Activated B cell treated with CpG ODN at 0.5 μM for 24 hours (primary cell): ENCODE measurements around the gene MRPL49. TPM values are rescaled to one million over a fixed set of nuclear protein-coding genes. Genes with fewer than 3 reads are reported as not detected.

ENCODE experiments used
- ATAC-seq: fragments of 200-7000 bp; cut with Tn5 transposase; one replicate; pipeline ENCODE4 v1.10.0; 2021; ENCODE audit warnings: low read depth, mild to moderate bottlenecking, moderate library complexity
- CTCF ChIA-PET: fragments of 350-600 bp; sonication (Branson Sonifier 250); formaldehyde crosslinking; loops from one replicate; lab custom pipeline; 2021; ENCODE audit warnings: antibody characterized with exemption; lab: Charles Lee
- POLR2A ChIA-PET: fragments of 350-600 bp; sonication (Branson Sonifier 250); formaldehyde crosslinking; loops from one replicate; lab custom pipeline; 2021; ENCODE audit warnings: antibody characterized with exemption; lab: Charles Lee
- DNase-seq: peaks from one replicate; pipeline ENCODE4 v3.0.0; 2022
- H3K27ac Mint-ChIP-seq: one replicate; pipeline ENCODE4 v1.8.0; 2020; ENCODE audit warnings: mixed read lengths
- H3K27me3 Mint-ChIP-seq: one replicate; pipeline ENCODE4 v1.8.0; 2021; ENCODE audit warnings: mixed read lengths
- H3K36me3 Mint-ChIP-seq: one replicate; pipeline ENCODE4 v1.8.0; 2021; ENCODE audit warnings: low read depth, mixed read lengths
- H3K4me1 Mint-ChIP-seq: one replicate; pipeline ENCODE4 v1.8.0; 2021; ENCODE audit warnings: mixed read lengths
- H3K4me3 Mint-ChIP-seq: one replicate; pipeline ENCODE4 v1.8.0; 2020; ENCODE audit warnings: mild to moderate bottlenecking, mixed read lengths
- H3K9me3 Mint-ChIP-seq: one replicate; pipeline ENCODE4 v1.8.0; 2020; ENCODE audit warnings: mixed read lengths
- CTCF ChIP-seq: fragments of 200-600 bp; IDR thresholded peaks from one replicate; pipeline ENCODE4 v1.8.0; 2022; ENCODE audit warnings: antibody characterized with exemption, mild to moderate bottlenecking
- intact Hi-C: fragments of 100-400 bp; cut with micrococcal nuclease; formaldehyde crosslinking; loops from one replicate; pipeline ENCODE4 v1.15.1; 2024
- total RNA-seq: library from RNA; stranded (reverse); gene quantifications from 2 replicates; pipeline ENCODE4 v1.2.3, GENCODE V29; 2022

The MRPL49 gene
- total RNA-seq, 1 donor from 2014 or later, result 60.0 TPM

GRCh38 chr11:65078786-65079342 lies 43.3 kb upstream of the MRPL49 start:
- Mint-ChIP-seq H3K4me1 (peaks cover 14% of the 10 kb centered on the region), H3K27ac (peak overlapping the region; percentile 41), H3K27me3 (no peaks in the 10 kb centered on the region), H3K9me3 (no peaks in the 10 kb centered on the region), H3K36me3 (peaks cover 1% of the 10 kb centered on the region), H3K4me3 (no peak overlapping the region)
- ATAC-seq, result no peak
- intact Hi-C loops, result loop anchor here (1.0 kb wide), 3 partner anchors 52 to 232 kb away; partner anchors contain the start of gene SNX15
- no peak for TF ChIP-seq CTCF
- DNase-seq, result no peak
- ChIA-PET POLR2A (interaction anchor here (0.6 to 1.0 kb wide), 4 partner anchors 14 to 43 kb away, joined by 3 to 7 read pairs (median 6); partner anchors contain the start of genes FAU, VPS51 and ZNHIT2), CTCF (interaction anchor here (1.4 to 1.9 kb wide), 2 partner anchors 64 to 231 kb away, joined by 3 to 6 read pairs; partner anchors contain the start of gene ARL2)

DNA sequence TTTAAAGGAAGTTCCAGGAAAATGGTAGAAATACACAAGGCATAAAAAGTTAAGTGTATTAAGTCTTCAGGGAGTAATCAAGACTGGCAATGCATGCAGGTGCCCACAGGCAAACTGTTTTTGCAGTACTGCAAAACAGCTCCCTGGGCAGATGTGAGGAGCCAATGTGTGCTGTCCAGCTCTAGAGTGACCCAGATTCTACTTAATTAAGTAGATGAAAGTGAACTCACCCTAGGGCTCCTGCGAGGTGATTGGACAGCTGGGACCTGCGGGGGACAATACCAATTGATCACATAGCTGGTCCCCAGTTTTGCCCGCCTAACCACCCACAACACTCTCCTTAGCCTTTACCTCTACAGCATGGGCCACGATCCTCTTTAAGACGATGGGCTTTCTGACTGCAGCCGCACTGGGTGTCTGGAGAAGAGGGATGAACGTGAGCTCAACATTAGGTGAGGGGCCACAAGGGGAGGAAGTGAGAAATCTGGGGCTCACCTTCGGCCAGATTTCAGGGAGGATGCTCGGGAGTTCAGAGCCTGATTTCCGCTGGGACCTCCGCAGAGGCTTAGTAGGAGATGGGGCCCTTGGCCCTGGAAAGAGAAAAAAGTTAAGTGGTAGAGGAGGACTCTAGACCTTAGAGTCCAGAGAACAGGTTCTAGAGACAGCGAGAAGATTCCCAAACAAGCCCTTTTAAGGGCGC lies 38.8 kb upstream of the MRPL49 start:
- DNase-seq (no peak), ATAC-seq (no peak)
- TF ChIP-seq CTCF, result no peak
- ChIA-PET CTCF (interaction anchor here (0.6 to 1.7 kb wide), 2 partner anchors 69 to 892 kb away, joined by 3 read pairs; partner anchors contain the start of gene ARL2), POLR2A (interaction anchor here (0.6 to 2.2 kb wide), 5 partner anchors 9 to 58 kb away, joined by 3 to 7 read pairs (median 4); partner anchors contain the start of genes SYVN1 and VPS51)
- peak overlapping the region; percentile 93 for H3K4me3 Mint-ChIP-seq
- H3K27ac Mint-ChIP-seq, result peak overlapping the region; percentile 94
- H3K9me3 Mint-ChIP-seq, result no peaks in the 10 kb centered on the region
- peaks cover 37% of the 10 kb centered on the region for H3K36me3 Mint-ChIP-seq
- intact Hi-C loops, result no loop called here
- peaks cover 30% of the 10 kb centered on the region for H3K4me1 Mint-ChIP-seq
- no peaks in the 10 kb centered on the region for H3K27me3 Mint-ChIP-seq

GRCh38 chr11:65083834-65084597 lies 38.1 kb upstream of the MRPL49 start, which contains the start of the genes CDCA5 and ZFPL1:
Gene CDCA5, minus strand, starts transcription at chr11:65084040. Its CDS starts 62 bp downstream, at chr11:65083978.
Gene ZFPL1, plus strand, starts transcription at chr11:65084222. Its CDS starts 477 bp downstream, at chr11:65084699.
- Mint-ChIP-seq H3K9me3 (no peaks in the 10 kb centered on the region), H3K36me3 (peaks cover 45% of the 10 kb centered on the region), H3K27me3 (no peaks in the 10 kb centered on the region), H3K4me3 (peak within 1 kb of the TSS; percentile 93), H3K4me1 (peaks cover 25% of the 10 kb centered on the region), H3K27ac (peak within 1 kb of the TSS; percentile 94)
- peak; percentile 97 for DNase-seq
- ATAC-seq, result peak; percentile 92
- CTCF ChIA-PET, result interaction anchor here (0.6 to 1.7 kb wide), 2 partner anchors 70 to 893 kb away, joined by 3 read pairs; partner anchors contain the start of gene ARL2
- POLR2A ChIA-PET, result interaction anchor here (0.6 to 2.2 kb wide), 4 partner anchors 8 to 50 kb away, joined by 3 to 7 read pairs (median 5); partner anchors contain the start of genes SYVN1 and VPS51
- intact Hi-C loops, result loop anchor here (1.0 to 2.0 kb wide), 8 partner anchors 12 to 167 kb away; partner anchors contain the start of genes ARL2, ATG2A, FAU and MRPL49
- TF ChIP-seq CTCF, result no peak

DNA sequence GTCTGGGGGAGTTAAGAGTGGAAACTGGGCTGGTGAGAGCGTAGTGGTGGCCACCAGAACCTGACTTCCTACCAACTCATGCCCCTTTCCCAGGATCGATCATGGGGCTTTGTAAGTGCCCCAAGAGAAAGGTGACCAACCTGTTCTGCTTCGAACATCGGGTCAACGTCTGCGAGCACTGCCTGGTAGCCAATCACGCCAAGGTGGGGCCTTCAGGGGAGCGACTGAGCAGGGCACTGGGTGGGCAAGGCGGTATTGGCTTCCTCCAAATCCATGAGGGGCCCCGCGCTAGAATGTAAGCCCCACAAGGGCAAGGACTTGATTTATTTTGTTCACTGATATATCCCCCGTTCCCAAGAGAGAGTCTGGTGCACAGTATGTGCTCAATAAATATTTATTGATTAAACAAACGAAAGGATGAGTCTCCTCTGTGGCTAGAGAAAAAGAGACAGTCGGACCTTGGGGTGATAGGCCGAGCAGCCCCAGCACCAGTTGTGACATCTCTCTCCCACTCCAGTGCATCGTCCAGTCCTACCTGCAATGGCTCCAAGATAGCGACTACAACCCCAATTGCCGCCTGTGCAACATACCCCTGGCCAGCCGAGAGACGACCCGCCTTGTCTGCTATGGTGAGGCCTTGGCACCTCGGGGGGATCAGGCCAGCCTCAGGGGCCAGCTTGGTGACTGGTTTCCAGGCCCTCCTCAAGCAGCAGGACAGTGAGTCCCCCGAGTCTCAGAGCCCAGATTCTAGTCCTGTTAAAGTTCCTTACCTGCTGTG lies 37.3 kb upstream of the MRPL49 start:
- no peak for DNase-seq
- POLR2A ChIA-PET, result interaction anchor here (0.9 kb wide), 1 partner anchor 51 kb away, joined by 3 read pairs; no protein-coding TSS in a partner anchor
- CTCF ChIA-PET, result interaction anchor here (1.4 to 1.7 kb wide), 2 partner anchors 37 to 71 kb away, joined by 3 to 5 read pairs; partner anchors contain the start of genes ARL2, FAU and MRPL49
- intact Hi-C loops, result loop anchor here (1.0 to 2.0 kb wide), 8 partner anchors 12 to 168 kb away; partner anchors contain the start of genes ARL2, ATG2A, FAU and MRPL49
- no peak for ATAC-seq
- Mint-ChIP-seq H3K27me3 (no peaks in the 10 kb centered on the region), H3K36me3 (peaks cover 52% of the 10 kb centered on the region), H3K9me3 (no peaks in the 10 kb centered on the region), H3K27ac (peak overlapping the region; percentile 94), H3K4me1 (peaks cover 25% of the 10 kb centered on the region), H3K4me3 (peak overlapping the region; percentile 93)
- no peak for TF ChIP-seq CTCF
